ENCODE measurements around the gene SFSWAP.

DNA sequence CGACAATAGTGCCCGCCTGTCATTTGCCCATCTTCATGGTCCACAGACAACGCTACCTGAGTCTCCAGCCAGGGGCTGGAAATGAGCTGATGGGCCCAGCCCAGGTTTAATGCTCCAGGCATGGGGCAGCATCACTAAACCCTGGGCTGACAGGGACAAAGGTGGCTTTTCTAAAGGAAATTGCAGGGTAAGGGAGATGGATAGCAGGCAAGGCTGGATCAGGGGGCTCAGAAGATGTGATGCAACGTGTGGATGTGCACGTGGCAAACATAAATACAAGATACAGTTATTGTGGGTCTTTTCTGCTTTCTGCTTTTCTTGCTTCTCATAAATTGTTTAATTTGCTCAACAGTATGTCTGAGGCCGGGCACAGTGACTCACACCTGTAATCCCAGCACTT lies 113.6 kb downstream of the SFSWAP start:
- TF ChIP-seq, protein P1, sequence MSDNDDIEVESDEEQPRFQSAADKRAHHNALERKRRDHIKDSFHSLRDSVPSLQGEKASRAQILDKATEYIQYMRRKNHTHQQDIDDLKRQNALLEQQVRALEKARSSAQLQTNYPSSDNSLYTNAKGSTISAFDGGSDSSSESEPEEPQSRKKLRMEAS (IDR thresholded peaks at IDR 0.05) = no peak
- TF ChIP-seq RAD21 (IDR thresholded peaks at IDR 0.05; ENCODE audit: low read depth) = no peak

Data from Ishikawa (cell line).